Ovary (tissue), 9 donors: ENCODE results near the gene VAC14. TPM values are rescaled to one million over a fixed set of nuclear protein-coding genes. Genes with fewer than 3 reads are reported as not detected.

Source experiments
- DNase-seq, 5 donors: peaks; one replicate each; pipeline ENCODE4 v3.0.0-alpha.2; 2019 to 2020
- H3K27ac ChIP-seq, 2 donors: fragments of 200-600 bp; one replicate each; pipeline versions ENCODE4 v1.5.1 to v1.8.0; 2019 to 2022
- H3K27me3 ChIP-seq: fragments of 200-600 bp; one replicate; pipeline ENCODE4 v1.8.0; 2022
- H3K36me3 ChIP-seq: fragments of 200-600 bp; sonication (generic); one replicate; pipeline ENCODE4 v1.5.1; 2019
- H3K4me1 ChIP-seq: one replicate; pipeline ENCODE4 v1.8.1; 2013; ENCODE audit warnings: mild to moderate bottlenecking, moderate library complexity; ENCODE audit not compliant: insufficient read depth
- H3K4me3 ChIP-seq: fragments of 200-600 bp; sonication (generic); one replicate; pipeline ENCODE4 v1.5.1; 2017
- H3K9me3 ChIP-seq, 2 donors: fragments of 200-600 bp in 1 of 2; sonication (generic) in 1 of 2; one replicate each; pipeline versions ENCODE4 v1.5.1 to v1.8.1; 2013 to 2019; ENCODE audit warnings: mild to moderate bottlenecking in 1 of 2, moderate library complexity in 1 of 2
- CTCF ChIP-seq, 3 donors: fragments of 450-650 bp in 2 of 3; fragments of 200-600 bp in 1 of 3; IDR thresholded peaks; one replicate each; pipeline versions ENCODE4 v1.5.1 to v1.8.0; 2016 to 2022; ENCODE audit warnings: antibody characterized with exemption in 3 of 3, mild to moderate bottlenecking in 1 of 3
- EP300 ChIP-seq: sonication (generic); formaldehyde crosslinking; IDR thresholded peaks from one replicate; pipeline ENCODE4 v1.6.1; 2017; ENCODE audit warnings: antibody characterized with exemption
- POLR2A ChIP-seq: fragments of 450-650 bp; IDR thresholded peaks from one replicate; pipeline ENCODE4 v1.6.1; 2017; ENCODE audit warnings: antibody characterized with exemption, mild to moderate bottlenecking, moderate library complexity
- WGBS, 3 donors: extraction: QIAGEN DNeasy Blood & Tissue Kit in 1 of 3; methylation state at CpG; one replicate each; pipeline versions ENCODE4 v1.1.5 to v1.1.7; 2013 to 2017; 5-methylcytosine and 5-hydroxymethylcytosine counted together
- intact Hi-C, 4 donors: fragments of 100-400 bp; cut with DNase I; formaldehyde crosslinking; loops; one replicate each; pipeline versions ENCODE4 v1.11.0 to v1.15.1; 2022 to 2023
- polyA plus RNA-seq, 2 donors: library from polyadenylated mRNA; stranded (reverse); fragments of 200-250 nt in 1 of 2; fragments of 350-450 nt in 1 of 2; fragmentation: Illumina TruSeq in 1 of 2; extraction: RNeasy Lipid Tissue Mini Kit (QIAGEN cat#74804) in 1 of 2; gene quantifications; one replicate each; pipeline ENCODE4 v1.2.3, GENCODE V29; 2013 to 2014
- total RNA-seq, 7 donors: library from RNA; depleted of rRNA in 2 of 7; stranded (reverse); fragments of >200 nt in 2 of 7; fragmentation: NEBNext Ultra II Directional in 3 of 7; extraction: Animal tissue kit (Norgen Biotek cat#: 25700) in 3 of 7; gene quantifications; one replicate each; pipeline versions ENCODE4 v1.1.0 to v1.2.4, GENCODE V29; 2016 to 2023
- donor health status: DM: no; HTN: no; CAD: no; lungs with moderate emphysema.
- donor health status: DM: no; HTN: no; CAD: no.
- donor health status: Bipolar disorder and iron deficiency.
- donor health status: DM: yes; HTN: yes; CAD: no.
- donor health status: DM: no; HTN: no; CAD: no.
- donor health status: DM: yes; HTN: yes; CAD: no.

The VAC14 gene
- total and polyA plus RNA-seq, 9 donors: 9.9 to 32.4 (median 21.1) TPM

GRCh38 chr16:70784692-70785555 lies 16.0 kb downstream of the VAC14 start:
- H3K27me3 ChIP-seq: no peaks in the 10 kb centered on the region
- H3K4me1 ChIP-seq: peaks cover 2% of the 10 kb centered on the region
- DNase-seq: no peak
- H3K4me3 ChIP-seq: no peak overlapping the region
- 84 to 89% (median 89%) methylated on average over 21 of the region's 21 CpGs for WGBS, 3 donors
- H3K36me3 ChIP-seq: no peaks in the 10 kb centered on the region
- intact Hi-C loops: no loop called here
- no peak for TF ChIP-seq POLR2A
- no peak for TF ChIP-seq EP300
- TF ChIP-seq CTCF (IDR thresholded peaks at IDR 0.05): no peak
- no peak overlapping the region for H3K27ac ChIP-seq
- H3K9me3 ChIP-seq: no peaks in the 10 kb centered on the region

- no peaks in the 10 kb centered on the region for H3K9me3 ChIP-seq
- peaks cover 7% of the 10 kb centered on the region for H3K4me1 ChIP-seq
- DNase-seq: no peak
- WGBS, 3 donors: 84 to 93% (median 93%) methylated on average over 3 of the region's 3 CpGs
- H3K4me3 ChIP-seq: no peak overlapping the region
- no peak overlapping the region for H3K27ac ChIP-seq
- no peaks in the 10 kb centered on the region for H3K27me3 ChIP-seq
- intact Hi-C loops: no loop called here
- no peaks in the 10 kb centered on the region for H3K36me3 ChIP-seq
- TF ChIP-seq POLR2A: no peak
These were observed 18.7 kb downstream of the VAC14 start for GRCh38 chr16:70782237-70782636.

GRCh38 chr16:70781800-70782199 lies 19.2 kb downstream of the VAC14 start:
- Histone ChIP-seq H3K4me1 (peaks cover 7% of the 10 kb centered on the region), H3K9me3 (no peaks in the 10 kb centered on the region), H3K36me3 (no peaks in the 10 kb centered on the region), H3K27me3 (no peaks in the 10 kb centered on the region), H3K4me3 (no peak overlapping the region), H3K27ac (no peak overlapping the region)
- intact Hi-C loops: no loop called here
- DNase-seq: no peak
- TF ChIP-seq EP300 (no peak), POLR2A (no peak), CTCF (IDR thresholded peaks at IDR 0.05) (no peak)
- 87 to 88% (median 87%) methylated on average over 14 of the region's 14 CpGs for WGBS, 3 donors

- H3K4me3 ChIP-seq: no peak overlapping the region
- DNase-seq: no peak
- no peaks in the 10 kb centered on the region for H3K9me3 ChIP-seq
- H3K27ac ChIP-seq: no peak overlapping the region
- no peaks in the 10 kb centered on the region for H3K27me3 ChIP-seq
- TF ChIP-seq CTCF (IDR thresholded peaks at IDR 0.05) (no peak), EP300 (no peak), POLR2A (no peak)
- 89 to 93% (median 93%) methylated on average over 10 of the region's 10 CpGs for WGBS, 3 donors
- no peaks in the 10 kb centered on the region for H3K36me3 ChIP-seq
- H3K4me1 ChIP-seq: peaks cover 7% of the 10 kb centered on the region
- intact Hi-C loops: no loop called here
These were observed 20.4 kb downstream of the VAC14 start for GRCh38 chr16:70780546-70780945.

- 9 to 19% (median 18%) methylated on average over 1 of the region's 1 CpG for WGBS, 3 donors
- DNase-seq: no peak
- Histone ChIP-seq H3K27me3 (no peaks in the 10 kb centered on the region), H3K9me3 (no peaks in the 10 kb centered on the region), H3K4me3 (no peak overlapping the region), H3K27ac (no peak overlapping the region), H3K4me1 (peaks cover 7% of the 10 kb centered on the region), H3K36me3 (no peaks in the 10 kb centered on the region)
- TF ChIP-seq POLR2A: no peak
- TF ChIP-seq EP300: no peak
- TF ChIP-seq CTCF (IDR thresholded peaks at IDR 0.05): no peak
- intact Hi-C loops: no loop called here
These were observed 21.6 kb downstream of the VAC14 start for GRCh38 chr16:70779361-70779760.
